ENCODE measurements around the gene CREG1.

The CREG1 gene

GRCh38 chr1:167532964-167533824 lies 20.4 kb downstream of the CREG1 start:
- DNase-seq (ENCODE audit: low spot score) = no peak

GRCh38 chr1:167532375-167532774 lies 21.2 kb downstream of the CREG1 start:
- DNase-seq (ENCODE audit: low spot score) = no peak

- no peak for DNase-seq (ENCODE audit: low spot score)
These were observed 23.6 kb downstream of the CREG1 start for GRCh38 chr1:167529829-167530474.

GRCh38 chr1:167528057-167528728 lies 25.4 kb downstream of the CREG1 start:
- DNase-seq (ENCODE audit: low spot score) = no peak

GRCh38 chr1:167526667-167527383 lies 26.7 kb downstream of the CREG1 start:
- no peak for DNase-seq (ENCODE audit: low spot score)

GRCh38 chr1:167524651-167525050 lies 28.9 kb downstream of the CREG1 start:
- DNase-seq (ENCODE audit: low spot score) = no peak

GRCh38 chr1:167522246-167522645 lies 31.3 kb downstream of the CREG1 start:
- DNase-seq (ENCODE audit: low spot score) = no peak

- DNase-seq (ENCODE audit: low spot score) = no peak
These were observed 32.8 kb downstream of the CREG1 start for GRCh38 chr1:167520711-167521206.

GRCh38 chr1:167518331-167518700 lies 35.2 kb downstream of the CREG1 start, which contains the start of gene CD247:
Gene CD247 (minus strand): TSS chr1:167518529. CDS start chr1:167518465, 64 bp downstream.
- no peak for DNase-seq (ENCODE audit: low spot score)

- no peak for DNase-seq (ENCODE audit: low spot score)
These were observed 35.8 kb downstream of the CREG1 start for GRCh38 chr1:167517535-167518330.

- DNase-seq (ENCODE audit: low spot score) = no peak
These were observed 36.9 kb downstream of the CREG1 start for GRCh38 chr1:167516404-167517388.

GRCh38 chr1:167515893-167516321 lies 37.7 kb downstream of the CREG1 start:
- DNase-seq (ENCODE audit: low spot score) = no peak

- DNase-seq (ENCODE audit: low spot score) = no peak
These were observed 38.1 kb downstream of the CREG1 start for GRCh38 chr1:167515461-167515860.

- DNase-seq (ENCODE audit: low spot score) = no peak
These were observed 39.3 kb downstream of the CREG1 start for GRCh38 chr1:167514288-167514687.

GRCh38 chr1:167512046-167512654 lies 41.4 kb downstream of the CREG1 start:
- no peak for DNase-seq (ENCODE audit: low spot score)

GRCh38 chr1:167511374-167511986 lies 42.1 kb downstream of the CREG1 start:
- no peak for DNase-seq (ENCODE audit: low spot score)

- no peak for DNase-seq (ENCODE audit: low spot score)
These were observed 42.7 kb downstream of the CREG1 start for GRCh38 chr1:167510881-167511280.

GRCh38 chr1:167510244-167510643 lies 43.3 kb downstream of the CREG1 start:
- DNase-seq (ENCODE audit: low spot score) = no peak

GRCh38 chr1:167509587-167509986 lies 44.0 kb downstream of the CREG1 start:
- no peak for DNase-seq (ENCODE audit: low spot score)
